Epithelial cell of esophagus (primary cell): ENCODE measurements around the gene PDLIM3.
"Not testable (repeated sequence)": the region's sequence is repeated elsewhere in the genome, so short reads cannot be mapped to it uniquely, and the experiment has no call there.

Source experiments
- DNase-seq: peaks from one replicate; pipeline ENCODE4 v3.0.0; 2010; ENCODE audit warnings: low read depth
- H3K4me3 ChIP-seq: 2 replicates; pipeline ENCODE4 v1.5.1; 2011; ENCODE audit warnings: mild to moderate bottlenecking, low read length, control low read depth
- TF ChIP-seq, protein P1 (sequence below): IDR thresholded peaks from 2 replicates; pipeline ENCODE4 v1.5.1; 2011; ENCODE audit warnings: low read depth, mild to moderate bottlenecking, low read length, control low read depth, inconsistent platforms; ENCODE audit not compliant: insufficient read depth; ENCODE audit errors: missing control alignments

Gene PDLIM3

GRCh38 chr4:185565696-185566095 is 30.4 kb upstream of the PDLIM3 start:
- TF ChIP-seq, protein P1, sequence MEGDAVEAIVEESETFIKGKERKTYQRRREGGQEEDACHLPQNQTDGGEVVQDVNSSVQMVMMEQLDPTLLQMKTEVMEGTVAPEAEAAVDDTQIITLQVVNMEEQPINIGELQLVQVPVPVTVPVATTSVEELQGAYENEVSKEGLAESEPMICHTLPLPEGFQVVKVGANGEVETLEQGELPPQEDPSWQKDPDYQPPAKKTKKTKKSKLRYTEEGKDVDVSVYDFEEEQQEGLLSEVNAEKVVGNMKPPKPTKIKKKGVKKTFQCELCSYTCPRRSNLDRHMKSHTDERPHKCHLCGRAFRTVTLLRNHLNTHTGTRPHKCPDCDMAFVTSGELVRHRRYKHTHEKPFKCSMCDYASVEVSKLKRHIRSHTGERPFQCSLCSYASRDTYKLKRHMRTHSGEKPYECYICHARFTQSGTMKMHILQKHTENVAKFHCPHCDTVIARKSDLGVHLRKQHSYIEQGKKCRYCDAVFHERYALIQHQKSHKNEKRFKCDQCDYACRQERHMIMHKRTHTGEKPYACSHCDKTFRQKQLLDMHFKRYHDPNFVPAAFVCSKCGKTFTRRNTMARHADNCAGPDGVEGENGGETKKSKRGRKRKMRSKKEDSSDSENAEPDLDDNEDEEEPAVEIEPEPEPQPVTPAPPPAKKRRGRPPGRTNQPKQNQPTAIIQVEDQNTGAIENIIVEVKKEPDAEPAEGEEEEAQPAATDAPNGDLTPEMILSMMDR = no peak
- no peak for DNase-seq
- H3K4me3 ChIP-seq = no peak overlapping the region

DNA sequence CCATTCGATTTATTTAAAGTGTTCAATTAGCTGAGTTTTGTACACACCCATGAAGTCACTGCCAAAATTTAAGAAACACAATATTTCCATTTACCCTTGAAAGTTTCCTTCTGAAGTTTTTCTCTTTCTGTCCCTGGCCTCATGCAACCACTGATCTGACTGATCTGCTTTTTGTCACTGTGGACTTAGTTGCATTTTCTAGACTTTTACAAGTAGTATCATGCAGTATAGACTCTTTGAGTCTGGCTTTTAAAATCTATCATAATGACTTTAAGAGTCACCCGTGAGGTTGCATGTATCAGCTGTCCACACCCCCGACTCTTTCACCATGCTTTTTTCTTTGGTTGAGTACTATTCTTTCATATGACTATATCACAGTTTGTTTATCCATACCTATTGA is 29.0 kb upstream of the PDLIM3 start:
- TF ChIP-seq, protein P1 = no peak
- no peak for DNase-seq
- H3K4me3 ChIP-seq = no peak overlapping the region

DNA sequence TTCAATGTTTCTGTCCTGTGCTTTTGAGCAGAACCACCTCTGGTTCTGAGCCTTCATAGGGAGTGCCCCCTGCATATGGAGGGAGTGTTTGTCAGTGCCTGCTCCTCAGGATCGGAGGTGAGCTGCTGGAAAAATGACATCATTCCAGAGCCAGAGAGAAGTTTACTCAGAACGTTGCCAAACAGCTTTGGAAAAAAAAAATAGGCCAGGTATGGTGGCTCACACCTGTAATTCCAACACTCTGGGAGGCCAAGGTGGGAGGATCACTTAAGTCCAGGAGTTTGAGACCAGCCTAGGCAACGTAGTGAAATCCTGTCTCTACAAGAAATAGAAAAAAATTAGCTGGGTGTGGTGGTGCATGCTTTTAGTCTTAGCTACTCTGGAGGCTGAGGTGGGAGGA is 27.2 kb upstream of the PDLIM3 start:
- DNase-seq = peak; percentile 21
- TF ChIP-seq, protein P1 = no peak
- H3K4me3 ChIP-seq = no peak overlapping the region

DNA sequence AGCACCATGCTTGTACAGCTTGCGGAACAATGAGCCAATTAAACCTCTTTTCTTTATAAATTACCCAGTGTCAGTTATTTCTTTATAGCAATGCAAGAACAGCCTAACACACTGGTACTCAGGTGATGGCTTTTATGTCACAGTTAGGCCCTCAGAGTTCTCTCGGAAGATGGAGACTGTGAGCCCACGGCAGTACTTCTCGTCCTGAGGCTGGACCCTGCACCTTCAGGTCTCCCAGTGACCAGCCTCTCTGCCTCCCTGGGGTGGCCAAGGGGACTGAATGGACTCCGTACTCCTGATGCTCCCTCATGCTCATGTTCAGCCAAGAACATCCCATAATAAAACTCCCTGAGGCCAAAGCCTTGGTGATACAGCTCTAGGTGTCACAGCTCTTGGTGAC is 25.0 kb upstream of the PDLIM3 start:
- DNase-seq = no peak
- TF ChIP-seq, protein P1 = no peak
- H3K4me3 ChIP-seq = no peak overlapping the region

GRCh38 chr4:185559915-185560281 is 24.6 kb upstream of the PDLIM3 start:
- TF ChIP-seq, protein P1 = no peak
- H3K4me3 ChIP-seq = no peak overlapping the region
- peak; percentile 91 for DNase-seq

GRCh38 chr4:185559251-185559914 is 24.1 kb upstream of the PDLIM3 start:
- H3K4me3 ChIP-seq, DNase-seq: not testable (repeated sequence)

GRCh38 chr4:185554365-185555126 is 19.2 kb upstream of the PDLIM3 start:
- H3K4me3 ChIP-seq = no peak overlapping the region
- TF ChIP-seq, protein P1 = no peak

More at GRCh38 chr4:185554365-185555126, 19.2 kb upstream of the PDLIM3 start:
- no peak for DNase-seq
